B cell (primary cell): ENCODE measurements around the gene ID1. TPM values are rescaled to one million over a fixed set of nuclear protein-coding genes. Genes with fewer than 3 reads are reported as not detected.
A peak's percentile ranks its signal among the peaks of the same experiment; 100 is the strongest.

Experiments
- ATAC-seq: fragments of 200-7000 bp; cut with Tn5 transposase; one replicate; pipeline ENCODE4 v1.10.0; 2021; ENCODE audit warnings: low read depth, mild to moderate bottlenecking, moderate number of reproducible peaks, moderate library complexity
- CTCF ChIA-PET: fragments of 350-600 bp; sonication (Branson Sonifier 250); formaldehyde crosslinking; loops from one replicate; lab custom pipeline; 2021; ENCODE audit warnings: antibody characterized with exemption, inconsistent platforms; lab: Charles Lee
- POLR2A ChIA-PET: fragments of 350-600 bp; sonication (Branson Sonifier 250); formaldehyde crosslinking; loops from one replicate; lab custom pipeline; 2021; ENCODE audit warnings: antibody characterized with exemption; lab: Charles Lee
- DNase-seq: peaks from one replicate; pipeline ENCODE4 v3.0.0; 2013
- H2AFZ ChIP-seq: 2 replicates; pipeline ENCODE4 v1.6.1; 2012; ENCODE audit warnings: mild to moderate bottlenecking, low read depth, low read length; ENCODE audit not compliant: insufficient read depth, poor library complexity, severe bottlenecking
- H3K27ac ChIP-seq, 2 donors: 1 replicate in 1 of 2; 2 replicates in 1 of 2; pipeline ENCODE4 v1.5.1; 2012 to 2013; ENCODE audit warnings: low read length in 2 of 2, mild to moderate bottlenecking in 2 of 2, moderate library complexity in 1 of 2
- H3K27me3 ChIP-seq, 4 experiments: fragments of 200-600 bp in 1 of 4; sonication (generic) in 1 of 4; replicated peaks in 1 of 4; 1 replicate in 2 of 4; 2 replicates in 2 of 4; pipeline versions ENCODE4 v1.6.1 to v1.7.0; 2013 to 2016; ENCODE audit warnings: low read length in 3 of 4, mild to moderate bottlenecking in 2 of 4, mixed read lengths in 1 of 4, moderate library complexity in 1 of 4; ENCODE audit not compliant: insufficient read depth in 4 of 4, control insufficient read depth in 3 of 4; ENCODE audit errors: control extremely low read depth in 1 of 4
- H3K36me3 ChIP-seq, 2 experiments: replicated peaks in 1 of 2; 1 replicate in 1 of 2; 2 replicates in 1 of 2; pipeline versions ENCODE4 v1.6.1 to v1.7.1; 2013; ENCODE audit warnings: low read length in 1 of 2; ENCODE audit not compliant: insufficient read depth in 2 of 2, control insufficient read depth in 1 of 2; ENCODE audit errors: control extremely low read depth in 1 of 2, extremely low read depth in 1 of 2
- H3K4me1 ChIP-seq, 2 donors: fragments of 200-600 bp in 1 of 2; sonication (generic) in 1 of 2; 1 replicate in 1 of 2; 2 replicates in 1 of 2; pipeline versions ENCODE4 v1.5.1 to v1.6.1; 2013 to 2017; ENCODE audit warnings: low read length in 2 of 2; ENCODE audit not compliant: control insufficient read depth in 2 of 2, insufficient read depth in 2 of 2
- H3K4me2 ChIP-seq: replicated peaks from 2 replicates; pipeline ENCODE3; 2012; ENCODE audit warnings: mild to moderate bottlenecking, low read depth, low read length; ENCODE audit not compliant: poor library complexity, severe bottlenecking
- H3K4me3 ChIP-seq, 5 experiments: fragments of 200-600 bp in 1 of 5; sonication (generic) in 1 of 5; 1 replicate in 3 of 5; 2 replicates in 2 of 5; pipeline versions ENCODE4 v1.5.1 to v1.7.0; 2011 to 2016; ENCODE audit warnings: low read length in 4 of 5, mild to moderate bottlenecking in 4 of 5, low read depth in 2 of 5, control low read depth in 1 of 5, moderate library complexity in 1 of 5; ENCODE audit not compliant: insufficient read depth in 1 of 5; ENCODE audit errors: control extremely low read depth in 1 of 5, extremely low read depth in 1 of 5
- H3K79me2 ChIP-seq: fragments of 200-600 bp; sonication (generic); one replicate; pipeline ENCODE4 v1.6.0; 2016; ENCODE audit warnings: low read length; ENCODE audit not compliant: control insufficient read depth, insufficient read depth
- H3K9ac ChIP-seq: fragments of 200-600 bp; sonication (generic); 2 replicates; pipeline ENCODE4 v1.6.1; 2017; ENCODE audit warnings: mild to moderate bottlenecking, low read length, moderate library complexity
- H3K9me3 ChIP-seq, 3 donors: one replicate each; pipeline versions ENCODE4 v1.6.1 to v1.7.1; 2013; ENCODE audit warnings: low read length in 2 of 3; ENCODE audit not compliant: control insufficient read depth in 2 of 3, insufficient read depth in 1 of 3; ENCODE audit errors: control extremely low read depth in 1 of 3
- H4K20me1 ChIP-seq: 2 replicates; pipeline ENCODE4 v1.6.0; 2012; ENCODE audit warnings: mild to moderate bottlenecking, low read length; ENCODE audit not compliant: insufficient read depth, control insufficient read depth, poor library complexity, severe bottlenecking
- H3K27ac Mint-ChIP-seq: one replicate; pipeline ENCODE4 v1.8.0; 2021; ENCODE audit warnings: mixed read lengths
- H3K27me3 Mint-ChIP-seq: one replicate; pipeline ENCODE4 v1.8.0; 2021; ENCODE audit warnings: mixed read lengths
- H3K4me1 Mint-ChIP-seq: one replicate; pipeline ENCODE4 v1.8.0; 2021; ENCODE audit warnings: mixed read lengths
- H3K4me3 Mint-ChIP-seq: one replicate; pipeline ENCODE4 v1.8.0; 2021; ENCODE audit warnings: mixed read lengths
- H3K9me3 Mint-ChIP-seq: one replicate; pipeline ENCODE4 v1.8.0; 2022; ENCODE audit warnings: mixed read lengths; ENCODE audit not compliant: insufficient read depth
- EZH2 ChIP-seq: IDR thresholded peaks from 2 replicates; pipeline ENCODE4 v1.6.1; 2012; ENCODE audit warnings: borderline replicate concordance, low read depth, mild to moderate bottlenecking, moderate library complexity, low read length; ENCODE audit not compliant: insufficient read depth, poor library complexity, severe bottlenecking
- WGBS: methylation state at CpG from one replicate; pipeline ENCODE4 v1.1.5; 2013; ENCODE audit warnings: missing lambda C conversion rate; ENCODE audit not compliant: insufficient coverage; 5-methylcytosine and 5-hydroxymethylcytosine counted together
- intact Hi-C: fragments of 100-400 bp; cut with micrococcal nuclease; formaldehyde crosslinking; loops from one replicate; pipeline ENCODE4 v1.10.0; 2022
- polyA plus RNA-seq: library from polyadenylated mRNA; depleted of rRNA; stranded (reverse); fragments of >200 nt; gene quantifications from 2 replicates; pipeline ENCODE4 v1.2.3, GENCODE V29; 2012
- total RNA-seq, 2 donors: library from RNA; stranded (reverse); fragments of 120-200 nt in 1 of 2; gene quantifications; 1 replicate in 1 of 2; 2 replicates in 1 of 2; pipeline versions ENCODE4 v1.2.3 to v1.2.4, GENCODE V29; 2013 to 2022
- TF ChIP-seq, protein P1 (sequence below): fragments of 200-600 bp; IDR thresholded peaks from one replicate; pipeline ENCODE4 v1.8.0; 2022; ENCODE audit warnings: antibody characterized with exemption, mild to moderate bottlenecking

ID1 gene
- total and polyA plus RNA-seq, 2 donors (not counting 1 experiment from before 2014, with no cell fraction given): 4.4 to 68.2 TPM

- intact Hi-C loops: no loop called here
- no peak for TF ChIP-seq EZH2
- TF ChIP-seq, protein P1, sequence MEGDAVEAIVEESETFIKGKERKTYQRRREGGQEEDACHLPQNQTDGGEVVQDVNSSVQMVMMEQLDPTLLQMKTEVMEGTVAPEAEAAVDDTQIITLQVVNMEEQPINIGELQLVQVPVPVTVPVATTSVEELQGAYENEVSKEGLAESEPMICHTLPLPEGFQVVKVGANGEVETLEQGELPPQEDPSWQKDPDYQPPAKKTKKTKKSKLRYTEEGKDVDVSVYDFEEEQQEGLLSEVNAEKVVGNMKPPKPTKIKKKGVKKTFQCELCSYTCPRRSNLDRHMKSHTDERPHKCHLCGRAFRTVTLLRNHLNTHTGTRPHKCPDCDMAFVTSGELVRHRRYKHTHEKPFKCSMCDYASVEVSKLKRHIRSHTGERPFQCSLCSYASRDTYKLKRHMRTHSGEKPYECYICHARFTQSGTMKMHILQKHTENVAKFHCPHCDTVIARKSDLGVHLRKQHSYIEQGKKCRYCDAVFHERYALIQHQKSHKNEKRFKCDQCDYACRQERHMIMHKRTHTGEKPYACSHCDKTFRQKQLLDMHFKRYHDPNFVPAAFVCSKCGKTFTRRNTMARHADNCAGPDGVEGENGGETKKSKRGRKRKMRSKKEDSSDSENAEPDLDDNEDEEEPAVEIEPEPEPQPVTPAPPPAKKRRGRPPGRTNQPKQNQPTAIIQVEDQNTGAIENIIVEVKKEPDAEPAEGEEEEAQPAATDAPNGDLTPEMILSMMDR: no peak
- Histone ChIP-seq H3K9me3 (peaks cover 0 to 2% (median 0%) of the 10 kb centered on the region in 3 donors), H3K79me2 (no peaks in the 10 kb centered on the region), H3K9ac (no peak overlapping the region), H3K27ac (no peak overlapping the region), H3K4me2 (no peak overlapping the region), H3K4me3 (no peak overlapping the region), H4K20me1 (no peaks in the 10 kb centered on the region), H3K27me3 (peaks cover 0 to 3% (median 0%) of the 10 kb centered on the region in 4 experiments), H3K4me1 (no peaks in the 10 kb centered on the region), H3K36me3 (no peaks in the 10 kb centered on the region), H2AFZ (no peak overlapping the region)
- Mint-ChIP-seq H3K27me3 (peaks cover 15% of the 10 kb centered on the region), H3K4me3 (no peak overlapping the region), H3K27ac (no peak overlapping the region), H3K9me3 (no peaks in the 10 kb centered on the region), H3K4me1 (no peaks in the 10 kb centered on the region)
- DNase-seq: no peak
- ChIA-PET CTCF (no interaction called here), POLR2A (no interaction called here)
- WGBS: 85% methylated on average over 5 of the region's 13 CpGs
- ATAC-seq: no peak
These were observed 23.7 kb upstream of the ID1 start for GRCh38 chr20:31581391-31581790.

GRCh38 chr20:31587545-31588389 lies 17.3 kb upstream of the ID1 start:
- H3K27ac Mint-ChIP-seq: no peak overlapping the region
- H3K27me3 Mint-ChIP-seq: peaks cover 23% of the 10 kb centered on the region
- peak overlapping the region; percentile 78 for H3K4me3 Mint-ChIP-seq
- no peaks in the 10 kb centered on the region for H3K9me3 ChIP-seq
- peaks cover 9% of the 10 kb centered on the region in 2 donors for H3K4me1 ChIP-seq
- peak overlapping the region in 3 of 5 experiments; percentile 27 to 47 (median 38) for H3K4me3 ChIP-seq
- DNase-seq (no peak), ATAC-seq (peak; percentile 51)
- ChIA-PET POLR2A (no interaction called here), CTCF (interaction anchor here (1.2 to 5.8 kb wide), 7 partner anchors 16 to 31 kb away, joined by 3 to 30 read pairs (median 5); no protein-coding TSS in a partner anchor)
- peaks cover 0 to 18% (median 7%) of the 10 kb centered on the region in 4 experiments for H3K27me3 ChIP-seq
- no peak overlapping the region for H3K27ac ChIP-seq
- intact Hi-C loops: no loop called here
- no peaks in the 10 kb centered on the region for H4K20me1 ChIP-seq
- 2% methylated on average over 70 of the region's 76 CpGs for WGBS
- no peaks in the 10 kb centered on the region for H3K9me3 Mint-ChIP-seq
- H3K36me3 ChIP-seq: no peaks in the 10 kb centered on the region
- peak overlapping the region; percentile 88 for H3K4me2 ChIP-seq
- H3K79me2 ChIP-seq: no peaks in the 10 kb centered on the region
- H3K9ac ChIP-seq: peak overlapping the region; percentile 56
- peaks cover 8% of the 10 kb centered on the region for H3K4me1 Mint-ChIP-seq
- no peak for TF ChIP-seq EZH2
- TF ChIP-seq, protein P1: no peak
- H2AFZ ChIP-seq: peak overlapping the region; percentile 55
